ENCODE measurements around the gene CNPY1.
"Not testable (repeated sequence)": the region's sequence is repeated elsewhere in the genome, so short reads cannot be mapped to it uniquely, and the experiment has no call there.

The CNPY1 gene

DNA sequence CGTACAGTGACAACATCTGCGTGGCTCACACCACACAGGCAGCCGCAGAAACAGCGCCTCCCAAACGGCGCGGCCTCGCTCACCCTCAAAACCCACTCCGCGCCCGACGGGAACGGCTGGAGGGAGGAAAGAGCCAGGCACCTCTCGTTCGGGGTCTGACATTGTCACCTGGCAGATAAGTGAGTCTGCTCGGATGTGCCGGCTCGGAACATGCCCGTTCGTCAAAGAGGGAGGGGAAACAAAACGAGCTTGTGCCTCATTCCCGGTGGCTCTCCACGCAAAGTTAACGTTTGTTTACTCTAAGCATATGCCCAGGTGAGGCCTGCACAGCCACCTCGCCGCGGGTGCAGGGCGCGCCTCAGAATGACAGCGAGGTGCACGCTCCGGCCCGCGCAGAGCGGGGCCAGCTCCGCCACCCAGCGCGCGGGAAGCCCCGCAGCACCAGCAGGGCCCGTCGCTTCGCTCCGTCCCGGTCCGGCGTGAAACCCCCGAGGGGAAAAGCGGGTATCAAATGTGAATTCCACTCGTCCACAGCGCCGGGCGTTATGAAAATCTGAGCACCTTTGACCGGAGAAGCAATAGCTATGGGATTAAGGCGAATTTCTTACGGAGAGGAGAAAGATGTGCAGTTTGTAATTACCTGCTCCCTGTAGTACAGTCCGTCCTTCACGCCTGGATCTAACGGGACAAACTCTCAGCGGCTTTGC, 13.1 kb downstream of the CNPY1 start:
- DNase-seq (ENCODE audit: low spot score), result peak; percentile 41

DNA sequence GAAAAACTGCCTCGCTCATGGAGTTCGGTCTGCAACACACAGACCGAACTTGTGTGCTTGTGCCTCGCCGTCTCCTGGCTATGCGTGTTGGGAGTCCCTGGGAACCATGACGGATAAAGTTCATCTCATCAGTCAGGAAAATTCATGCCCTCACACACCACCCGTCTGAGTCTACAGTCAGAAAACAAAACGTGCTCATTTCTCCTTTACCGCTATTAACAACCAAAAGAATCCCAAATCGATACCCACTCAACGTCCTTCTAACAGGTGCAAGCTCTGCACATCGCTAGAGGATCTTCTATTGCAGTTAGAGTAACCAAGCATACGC, 13.6 kb downstream of the CNPY1 start:
- no peak for DNase-seq (ENCODE audit: low spot score)

DNA sequence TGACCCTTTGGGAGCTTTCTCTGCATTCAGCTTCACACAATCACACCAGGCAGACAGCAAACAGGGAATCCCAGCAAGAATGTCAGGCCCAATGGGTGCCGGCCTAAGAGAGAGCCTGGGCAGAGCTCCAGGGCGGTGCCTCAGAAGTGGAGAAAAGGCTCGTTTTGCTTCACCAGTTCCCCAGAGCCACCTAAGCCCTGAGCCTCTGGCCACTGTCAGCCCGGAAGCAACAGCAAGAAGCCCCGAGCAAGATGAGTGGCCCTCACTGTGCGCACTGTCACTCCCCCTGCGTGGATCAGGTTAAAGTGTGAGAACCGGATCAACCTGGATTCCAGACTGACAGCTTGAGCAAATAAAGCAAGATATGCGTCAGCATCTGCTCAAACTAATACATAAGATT, 14.7 kb downstream of the CNPY1 start:
- no peak for DNase-seq (ENCODE audit: low spot score)

DNA sequence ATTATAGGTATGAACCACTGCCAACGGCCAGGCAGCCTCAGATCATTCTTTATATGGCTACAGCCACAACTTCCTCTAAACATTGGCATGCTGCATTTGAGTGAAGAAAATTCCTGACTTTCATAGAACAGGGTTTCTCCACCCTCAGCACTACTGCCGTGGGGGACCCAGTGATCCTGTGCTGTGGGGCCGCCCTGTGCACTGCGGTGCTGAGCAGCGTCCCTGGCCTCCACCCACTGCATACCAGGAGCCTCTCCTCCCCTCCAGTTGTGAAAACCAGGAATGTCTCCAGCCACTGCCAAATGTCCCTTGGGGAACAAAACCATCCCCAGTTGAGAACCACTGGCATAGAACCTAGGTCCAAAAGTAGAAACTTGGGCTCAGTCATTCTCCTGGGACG, 15.8 kb downstream of the CNPY1 start:
- DNase-seq (ENCODE audit: low spot score), result no peak

DNA sequence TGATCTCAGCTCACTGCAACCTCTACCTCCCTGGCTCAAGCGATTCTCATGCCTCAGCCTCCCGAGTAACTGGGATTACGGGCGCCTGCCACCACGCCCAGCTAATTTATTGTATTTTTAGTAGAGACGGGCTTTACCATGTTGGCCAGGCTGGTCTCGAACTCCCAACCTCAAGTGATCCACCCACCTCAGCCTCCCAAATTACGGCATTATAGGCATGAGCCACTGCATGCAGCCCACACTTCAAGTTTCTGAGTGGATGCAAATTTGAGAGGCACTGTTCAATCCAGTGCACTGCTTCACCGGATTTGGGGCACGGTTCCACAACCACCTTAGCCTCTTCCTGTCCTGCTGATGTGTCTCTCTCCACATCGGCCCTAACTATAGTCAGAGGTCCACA, 16.5 kb downstream of the CNPY1 start:
- no peak for DNase-seq (ENCODE audit: low spot score)

DNA sequence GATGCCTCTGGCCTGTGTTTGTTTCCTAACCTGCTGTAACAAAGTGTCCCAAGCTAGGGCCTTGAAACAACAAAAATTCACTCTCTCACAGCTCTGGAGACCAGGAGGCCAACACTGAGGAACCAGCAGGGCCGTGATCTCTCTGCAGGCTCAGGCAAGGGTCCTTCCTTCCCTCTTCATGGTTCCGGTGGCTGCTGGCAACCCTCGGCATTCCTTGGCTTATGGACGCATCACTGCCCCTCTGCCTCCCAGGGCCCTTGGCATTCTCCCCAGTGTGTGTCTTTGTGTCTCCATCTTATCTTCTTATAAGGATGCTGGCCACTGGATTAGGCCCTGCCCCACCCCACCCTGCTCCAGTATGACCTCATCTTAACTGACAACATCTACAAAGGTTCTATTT, 17.0 kb downstream of the CNPY1 start:
- no peak for DNase-seq (ENCODE audit: low spot score)

DNA sequence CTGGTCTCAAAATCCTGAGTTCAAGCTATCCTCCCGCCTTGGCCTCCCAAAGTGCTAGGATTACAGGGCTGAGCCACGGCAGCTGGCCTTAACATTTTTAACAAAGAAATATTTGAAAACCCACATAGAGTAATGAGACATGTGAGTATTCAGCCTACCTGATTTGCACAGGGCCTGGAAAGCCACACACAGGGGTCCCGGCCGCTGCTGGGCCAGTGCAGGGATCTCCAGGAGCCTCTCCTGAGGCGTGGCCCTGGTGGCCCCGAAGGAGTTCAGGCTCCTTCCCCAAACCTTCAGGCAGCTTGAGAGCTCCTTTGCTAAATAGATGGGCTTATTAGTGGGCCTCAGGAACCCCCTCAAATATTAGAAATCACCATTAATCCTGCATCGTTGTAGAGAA, 18.7 kb downstream of the CNPY1 start:
- no peak for DNase-seq (ENCODE audit: low spot score)

DNA sequence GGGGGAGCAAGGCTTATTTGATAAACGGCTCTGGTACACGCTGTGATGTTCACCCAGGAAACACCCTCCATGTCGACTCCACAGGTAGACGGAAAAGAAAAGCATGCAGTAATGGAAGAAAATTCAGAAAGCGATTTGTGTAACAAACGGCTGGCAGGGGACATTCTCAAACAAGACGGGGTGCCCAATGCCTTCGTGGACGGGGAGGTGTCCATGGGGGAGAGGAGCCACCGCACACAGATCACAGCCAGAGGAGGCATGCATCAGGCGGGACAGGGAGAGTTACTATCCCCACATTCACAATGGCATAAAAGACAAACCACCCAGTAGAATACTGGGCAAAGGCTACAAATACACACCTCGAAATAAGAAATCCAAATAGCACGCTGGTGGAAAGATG, 20.1 kb downstream of the CNPY1 start:
- DNase-seq (ENCODE audit: low spot score), result no peak

DNA sequence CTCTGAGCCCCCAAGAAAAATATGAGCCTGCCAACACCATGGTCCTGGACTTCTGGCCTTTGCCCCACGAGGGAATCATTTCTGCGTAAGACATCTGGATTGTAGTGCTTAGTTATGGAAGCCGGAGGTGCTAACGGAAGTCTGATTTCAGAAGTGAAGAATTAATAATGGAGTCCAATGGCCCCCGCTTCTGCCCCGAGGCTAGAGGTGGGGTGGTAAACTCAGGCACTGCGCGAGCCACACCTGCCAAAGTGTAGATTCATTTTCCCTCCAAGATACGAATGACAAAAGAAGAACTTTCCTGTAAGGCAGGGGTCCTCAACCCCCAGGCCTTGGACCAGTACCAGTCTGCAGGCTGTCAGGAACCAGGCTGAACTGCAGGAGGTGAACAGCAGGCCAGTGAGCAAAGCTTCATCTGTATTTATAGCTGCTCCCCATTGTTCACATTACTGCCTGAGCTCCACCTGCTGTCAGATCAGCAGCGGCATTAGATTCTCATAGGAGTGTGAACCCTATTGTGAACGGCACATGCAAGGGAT, 22.3 kb downstream of the CNPY1 start:
- DNase-seq (ENCODE audit: low spot score), result no peak

DNA sequence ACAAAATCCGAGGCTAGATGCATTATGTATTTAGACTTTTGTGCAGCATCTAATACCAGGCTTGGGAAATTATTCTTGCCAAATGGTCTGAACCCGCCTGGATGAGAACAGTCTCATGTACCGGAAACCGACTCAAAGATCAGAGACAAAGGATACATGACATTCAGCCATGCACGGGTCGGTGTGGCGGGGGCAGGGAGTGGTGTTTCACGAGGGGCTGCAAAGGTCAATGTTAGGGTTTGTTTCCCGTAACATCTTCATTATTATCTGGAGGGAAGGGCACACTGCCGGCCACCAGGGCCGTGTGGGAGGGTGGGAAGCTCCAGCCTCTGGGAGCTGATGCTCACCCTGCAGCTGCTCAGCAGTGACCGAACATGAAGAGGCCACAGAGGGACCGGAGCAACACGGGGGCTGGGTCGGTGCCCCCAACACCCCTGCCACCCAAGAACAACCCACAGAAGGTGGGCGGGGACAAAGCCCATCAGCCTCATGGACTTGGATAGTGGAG, 23.1 kb downstream of the CNPY1 start:
- no peak for DNase-seq (ENCODE audit: low spot score)

DNA sequence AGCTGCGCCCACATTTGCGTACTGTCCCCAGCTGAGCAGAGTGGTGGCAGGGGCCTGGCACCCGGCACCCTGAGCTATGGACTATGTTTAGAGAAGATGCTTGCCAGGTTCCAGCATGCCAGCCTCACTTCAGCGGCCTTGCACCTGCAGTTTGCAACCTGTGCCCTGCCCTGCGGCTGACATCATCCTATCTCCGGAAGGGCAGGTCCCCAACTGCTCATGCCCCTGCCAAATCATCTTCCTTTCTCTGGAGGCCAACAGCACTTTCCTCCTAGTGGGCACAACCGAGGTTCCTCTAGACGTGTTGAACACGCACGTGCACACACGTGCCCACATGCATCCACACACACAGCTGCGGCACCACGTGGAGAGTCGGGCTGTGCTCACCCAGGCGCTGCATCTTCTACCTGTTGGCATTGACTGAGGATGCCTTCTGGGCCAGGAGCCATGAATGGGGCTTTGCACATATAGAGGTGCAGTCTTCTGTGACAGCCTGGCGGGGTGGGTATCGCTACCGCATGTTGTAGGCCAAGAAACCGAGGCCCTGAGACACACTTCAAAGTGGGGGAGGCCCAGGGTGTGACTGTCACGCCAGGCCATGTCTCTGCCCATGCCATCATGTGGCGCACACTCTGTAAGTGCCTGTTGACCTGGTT, 24.5 kb downstream of the CNPY1 start:
- no peak for DNase-seq (ENCODE audit: low spot score)

DNA sequence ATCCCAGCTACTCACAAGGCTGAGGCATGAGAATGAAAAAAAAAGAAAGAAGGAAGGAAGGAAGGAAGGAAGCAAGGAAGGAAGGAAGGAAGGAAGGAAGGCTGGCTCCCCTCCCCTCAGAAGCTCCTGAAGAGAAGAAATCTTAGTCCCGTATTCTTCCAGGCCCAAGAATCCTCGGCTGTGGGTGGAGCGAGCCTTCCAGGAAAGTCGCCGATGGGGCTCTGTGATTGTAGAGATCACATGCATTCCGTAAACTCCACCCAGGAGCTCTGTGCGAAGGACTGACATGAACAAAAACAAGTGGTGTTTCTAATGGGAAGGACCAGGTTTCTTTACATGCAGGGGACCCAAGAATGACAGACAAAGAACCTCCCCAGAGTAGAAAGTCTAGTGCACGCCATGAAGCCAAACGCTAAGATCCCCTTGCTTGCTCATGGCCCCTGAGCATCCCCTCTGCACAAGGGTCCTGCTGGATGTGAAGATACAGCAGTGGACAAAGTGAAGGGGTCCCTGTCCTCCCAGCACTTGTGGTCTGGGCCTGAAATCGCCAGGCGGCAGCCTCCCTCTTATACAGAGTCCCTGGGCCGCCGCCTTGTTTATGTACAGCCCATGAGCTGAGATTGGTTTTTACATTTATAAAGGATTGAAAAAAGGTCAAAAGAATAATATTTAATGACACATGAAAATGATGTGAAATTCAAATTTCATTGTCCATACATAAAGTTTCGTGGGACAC, 25.2 kb downstream of the CNPY1 start:
- no peak for DNase-seq (ENCODE audit: low spot score)

DNA sequence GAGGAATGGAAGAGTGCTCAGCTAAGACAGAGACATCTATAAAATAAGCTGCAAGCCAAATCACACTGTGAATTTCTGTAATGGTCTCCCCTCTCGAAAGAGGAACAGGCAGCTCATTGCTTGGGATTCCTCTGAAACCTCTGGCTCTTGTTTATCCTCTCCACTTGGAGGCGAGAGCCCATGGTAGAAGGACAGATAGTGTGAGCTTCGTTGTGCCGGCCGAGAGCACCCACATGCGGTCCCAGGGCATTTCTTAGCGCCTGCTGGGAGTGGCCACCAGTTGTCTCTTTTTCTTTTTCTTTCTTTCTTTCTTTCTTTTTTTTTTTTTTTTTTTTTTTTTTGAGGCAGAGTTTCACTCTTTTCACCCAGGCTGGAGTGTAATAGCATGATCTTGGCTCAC, 26.2 kb downstream of the CNPY1 start:
- no peak for DNase-seq (ENCODE audit: low spot score)

DNA sequence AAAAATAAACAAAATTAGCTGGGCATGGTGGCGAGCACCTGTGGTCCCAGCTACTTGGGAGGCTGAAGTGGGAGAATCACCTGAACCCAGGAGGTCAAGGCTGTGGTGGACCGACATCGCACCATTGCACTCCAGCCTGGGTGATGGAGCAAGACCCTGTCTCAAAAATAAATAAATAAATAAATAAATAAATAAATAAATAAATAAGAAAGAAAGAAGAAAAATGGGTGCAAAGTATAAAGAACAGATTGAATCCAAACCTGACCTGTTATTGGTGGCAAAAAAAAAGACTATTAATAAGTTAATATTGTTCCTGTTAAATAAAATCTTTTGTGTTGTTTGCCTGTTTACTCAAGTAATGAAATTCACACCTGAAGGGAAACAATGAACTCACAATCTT, 27.0 kb downstream of the CNPY1 start:
- DNase-seq (ENCODE audit: low spot score), result not testable (repeated sequence)

DNA sequence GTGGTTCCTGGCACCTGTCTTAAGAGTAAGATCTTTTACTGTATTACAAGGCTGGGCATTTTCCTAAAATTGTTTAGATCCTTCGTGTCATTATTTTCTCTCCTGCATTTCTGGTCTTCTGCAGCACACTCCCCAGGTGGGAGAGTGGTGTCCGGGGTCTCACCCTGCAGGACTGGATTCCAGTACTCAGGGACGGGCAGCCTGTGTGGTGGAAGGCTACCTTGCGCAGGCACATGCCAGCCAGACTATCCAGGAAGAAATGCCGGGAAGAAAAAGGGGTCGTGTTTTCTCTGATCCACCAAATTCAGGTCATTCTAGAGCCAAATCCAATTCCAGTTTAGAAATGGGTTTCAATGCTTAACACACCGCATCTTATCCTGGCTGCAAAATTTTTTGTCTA, 27.7 kb downstream of the CNPY1 start:
- no peak for DNase-seq (ENCODE audit: low spot score)

DNA sequence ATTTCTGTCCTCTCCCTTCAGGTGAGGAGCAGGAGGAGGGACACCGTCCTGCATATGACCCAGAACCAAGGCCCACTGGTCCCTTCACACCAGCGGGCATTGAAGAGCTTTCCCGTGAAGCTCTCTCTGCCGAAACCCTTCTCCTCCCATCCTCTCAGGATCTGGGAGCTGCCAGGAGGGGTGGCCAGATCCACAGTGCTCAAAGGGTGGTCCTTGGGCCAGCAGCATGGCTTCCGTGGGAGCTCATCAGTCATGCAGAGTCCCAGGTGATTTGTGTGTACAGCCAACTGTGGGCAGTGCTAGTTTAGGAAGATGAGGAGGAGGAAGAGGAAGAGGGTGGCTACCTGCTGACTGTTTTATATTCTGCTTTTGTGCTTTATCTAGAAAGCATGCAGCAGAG, 28.4 kb downstream of the CNPY1 start:
- no peak for DNase-seq (ENCODE audit: low spot score)

DNA sequence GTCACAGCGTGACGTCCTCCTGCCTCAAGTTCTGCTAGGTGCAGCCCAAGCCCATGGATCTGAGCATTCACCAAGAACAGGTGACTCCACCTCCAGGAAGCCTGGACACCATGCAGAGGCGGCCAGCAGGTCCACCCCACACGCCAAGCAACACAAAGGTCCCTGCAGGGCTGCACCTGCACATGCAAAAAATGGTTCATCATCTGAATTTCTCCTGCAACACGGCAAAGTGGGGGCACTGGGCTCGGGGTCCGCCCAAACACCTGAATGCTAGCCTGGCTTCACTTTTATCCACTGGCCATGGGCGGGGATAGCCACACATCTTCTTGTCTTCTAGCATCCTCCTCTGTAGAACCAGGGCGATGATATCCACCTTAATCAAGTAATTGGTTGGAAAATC, 28.9 kb downstream of the CNPY1 start:
- DNase-seq (ENCODE audit: low spot score), result no peak

DNA sequence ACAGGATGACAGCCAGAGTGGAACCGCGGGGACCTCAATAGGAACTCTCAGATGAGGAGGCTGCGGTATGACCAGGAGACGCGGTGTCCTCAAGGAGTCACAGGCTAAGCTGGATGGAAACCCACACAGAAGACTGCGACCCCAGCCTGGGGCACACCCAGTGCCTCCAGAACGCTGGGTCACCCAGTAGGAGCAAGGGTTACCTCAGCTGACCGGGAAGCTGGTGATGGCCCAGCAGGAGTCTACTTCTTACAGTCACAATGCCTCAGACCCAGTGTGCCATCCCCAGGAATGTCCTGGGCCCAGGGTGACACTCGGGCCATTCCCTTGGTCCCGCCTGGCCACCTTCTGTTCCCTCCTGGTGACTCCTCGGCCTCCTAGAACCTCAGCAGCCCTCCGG, 29.9 kb downstream of the CNPY1 start:
- no peak for DNase-seq (ENCODE audit: low spot score)

DNA sequence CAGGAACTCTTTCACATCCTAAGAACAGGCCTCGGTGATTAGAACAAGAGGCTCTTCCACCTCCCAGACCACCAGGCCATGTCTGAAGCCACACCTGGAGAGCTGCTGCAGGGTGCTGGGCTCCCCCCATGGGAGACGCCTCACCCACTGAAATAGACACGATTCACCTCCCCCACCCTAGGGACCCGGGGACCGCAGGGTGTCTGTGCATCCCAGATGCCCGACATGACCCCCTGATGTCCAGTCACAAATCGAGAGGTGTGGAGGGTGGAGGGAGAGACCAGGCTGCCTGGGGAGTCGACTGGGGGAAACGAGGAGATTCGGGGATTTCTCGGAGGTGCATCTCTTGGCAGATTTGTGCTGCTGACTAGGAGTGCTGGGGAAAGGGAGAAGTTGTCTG, 31.0 kb downstream of the CNPY1 start:
- no peak for DNase-seq (ENCODE audit: low spot score)

DNA sequence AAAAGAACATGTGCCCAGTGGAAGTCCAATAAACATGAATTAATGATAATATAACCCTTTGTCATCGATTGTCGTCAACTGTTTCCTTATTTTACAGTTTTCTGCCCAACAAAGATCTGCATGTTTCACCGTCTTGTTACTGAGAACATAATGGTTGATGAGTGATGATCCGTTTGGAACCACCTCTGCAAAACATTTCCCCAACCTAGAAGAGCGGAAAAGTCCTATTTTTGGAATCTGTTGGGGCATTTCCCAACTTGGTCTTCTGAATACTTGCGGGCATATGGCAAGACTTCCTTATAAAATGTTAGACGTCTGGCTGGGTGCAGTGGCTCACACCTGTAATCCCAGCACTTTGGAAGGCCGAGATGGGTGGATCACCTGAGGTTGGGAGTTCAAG, 32.1 kb downstream of the CNPY1 start:
- no peak for DNase-seq (ENCODE audit: low spot score)

DNA sequence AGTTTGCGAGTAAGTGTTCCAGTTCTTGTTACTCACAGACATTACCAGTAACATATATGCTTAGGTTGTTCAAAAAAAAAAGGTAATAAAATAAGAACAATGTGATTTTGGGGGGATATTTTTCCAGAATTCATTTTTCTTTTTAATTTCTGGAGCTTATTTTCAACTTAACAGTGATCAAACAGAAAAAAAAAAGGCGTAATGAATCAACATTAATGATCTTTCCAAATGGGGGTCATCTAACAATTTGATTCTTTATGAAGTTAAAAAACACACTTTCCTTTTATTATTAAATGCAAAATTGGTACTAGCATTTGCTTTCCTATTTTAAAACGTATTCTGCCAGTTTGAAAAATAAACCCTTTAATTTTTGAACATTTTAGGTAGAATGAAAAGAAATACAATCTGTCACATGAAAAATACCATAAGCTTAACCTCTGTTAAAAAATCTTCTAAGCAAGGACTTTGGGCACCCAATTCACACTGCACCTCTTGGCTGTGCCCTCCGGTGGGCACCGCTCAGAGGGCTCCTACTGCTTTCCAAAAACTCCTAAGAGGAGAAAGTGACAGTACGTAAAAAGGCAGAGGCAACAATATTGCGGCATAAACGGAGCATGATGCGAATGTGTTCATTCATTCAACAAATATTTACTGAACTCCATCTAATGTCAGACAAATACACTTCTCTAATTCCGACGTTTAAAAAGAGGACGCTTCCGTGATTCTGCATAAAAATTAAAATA, 32.6 kb downstream of the CNPY1 start:
- no peak for DNase-seq (ENCODE audit: low spot score)

DNA sequence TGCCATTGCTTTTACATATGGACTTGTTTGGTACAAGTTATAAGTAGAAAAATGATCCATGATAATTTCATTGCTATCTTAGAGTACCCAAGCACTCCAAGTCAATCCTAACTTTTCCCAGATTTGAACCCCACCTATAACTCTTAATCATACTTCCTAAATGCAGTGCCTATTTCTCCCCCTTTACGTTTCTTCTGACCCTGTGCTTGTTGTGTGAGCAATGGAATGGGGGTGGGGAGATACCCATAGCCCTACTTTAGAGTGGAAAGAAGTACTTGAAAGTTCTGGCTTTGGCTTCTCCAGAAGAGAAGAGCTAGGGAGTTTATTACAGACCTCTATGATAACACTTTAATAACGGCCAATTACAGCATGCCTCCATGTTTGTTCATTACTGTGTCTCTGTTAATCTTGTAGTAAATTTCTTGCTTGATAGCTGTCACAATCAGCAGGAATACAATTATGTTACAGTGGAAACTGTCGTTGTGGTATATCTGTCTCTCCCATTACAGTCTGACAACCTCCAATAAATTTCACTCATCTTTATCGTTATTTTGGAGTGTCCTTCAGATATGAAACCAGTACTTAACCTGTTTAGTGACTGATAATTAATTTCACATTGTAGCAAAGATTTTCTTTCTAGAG, 34.0 kb downstream of the CNPY1 start:
- no peak for DNase-seq (ENCODE audit: low spot score)

Measured in GM03348 (cell line).